ENCODE results near the gene KIF3C. TPM values are rescaled to one million over a fixed set of nuclear protein-coding genes. Genes with fewer than 3 reads are reported as not detected.
"Not testable (repeated sequence)": the region's sequence is repeated elsewhere in the genome, so short reads cannot be mapped to it uniquely, and the experiment has no call there.

Gene KIF3C
- total RNA-seq, 1 experiment from 2014 or later: 12.8 TPM

- H3F3A ChIP-seq (ENCODE audit: low read length, unreplicated experiment); H3K9ac ChIP-seq (ENCODE audit: low read length); H3K79me2 ChIP-seq (ENCODE audit: low read length); intact Hi-C loops (cut with micrococcal nuclease); H3K9me3 ChIP-seq (ENCODE audit: low read length); H3K27me3 ChIP-seq (ENCODE audit: low read length); DNase-seq; H3K27ac ChIP-seq (ENCODE audit: low read length); H3K4me3 ChIP-seq (ENCODE audit: low read length); H2AFZ ChIP-seq (ENCODE audit: low read length); CTCF ChIA-PET; H3K4me1 ChIP-seq (ENCODE audit: insufficient read depth, low read length); ATAC-seq; H3K36me3 ChIP-seq (ENCODE audit: low read depth, low read length); H3K4me2 ChIP-seq (ENCODE audit: low read length); H4K20me1 ChIP-seq (ENCODE audit: low read length); H3K9me2 ChIP-seq (replicated peaks; ENCODE audit: low read length); BruUV-seq (replicated peaks); POLR2A ChIA-PET (ENCODE audit: unreplicated experiment): not testable (repeated sequence)
These were observed 68.7 kb downstream of the KIF3C start for GRCh38 chr2:25913696-25913973.

- no TSS peak for BruUV-seq (replicated peaks)
- ATAC-seq: peak; percentile 45; the same call in 1 of the 2 replicates
These were observed 69.2 kb downstream of the KIF3C start for GRCh38 chr2:25912851-25913695.

DNA sequence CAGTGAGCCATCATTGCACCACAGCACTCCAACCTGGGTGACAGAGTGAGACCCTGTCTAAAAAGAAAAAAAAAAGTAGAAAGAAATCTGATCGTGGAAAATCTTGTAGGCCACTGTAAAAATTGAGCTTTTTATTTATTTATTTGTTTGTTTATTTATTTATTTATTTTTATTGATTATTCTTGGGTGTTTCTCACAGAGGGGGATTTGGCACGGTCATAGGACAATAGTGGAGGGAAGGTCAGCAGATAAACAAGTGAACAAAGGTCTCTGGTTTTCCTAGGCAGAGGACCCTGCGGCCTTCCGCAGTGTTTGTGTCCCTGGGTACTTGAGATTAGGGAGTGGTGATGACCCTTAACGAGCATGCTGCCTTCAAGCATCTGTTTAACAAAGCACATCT is 72.7 kb downstream of the KIF3C start:
- H3K79me2 ChIP-seq (ENCODE audit: low read length); intact Hi-C loops (cut with micrococcal nuclease); H3K4me1 ChIP-seq (ENCODE audit: insufficient read depth, low read length); H3F3A ChIP-seq (ENCODE audit: low read length, unreplicated experiment); H3K4me3 ChIP-seq (ENCODE audit: low read length); H3K9me2 ChIP-seq (replicated peaks; ENCODE audit: low read length); DNase-seq; ATAC-seq; H3K9ac ChIP-seq (ENCODE audit: low read length); POLR2A ChIA-PET (ENCODE audit: unreplicated experiment); H3K27ac ChIP-seq (ENCODE audit: low read length); H3K4me2 ChIP-seq (ENCODE audit: low read length); H3K9me3 ChIP-seq (ENCODE audit: low read length); H4K20me1 ChIP-seq (ENCODE audit: low read length); H3K36me3 ChIP-seq (ENCODE audit: low read depth, low read length); H3K27me3 ChIP-seq (ENCODE audit: low read length); H2AFZ ChIP-seq (ENCODE audit: low read length); BruUV-seq (replicated peaks); CTCF ChIA-PET: not testable (repeated sequence)

More at GRCh38 chr2:25912851-25913695, 69.2 kb downstream of the KIF3C start:
- no peak overlapping the region for H3K9ac ChIP-seq (ENCODE audit: low read length)
- no peaks in the 10 kb centered on the region for H3K9me2 ChIP-seq (replicated peaks; ENCODE audit: low read length)
- ChIA-PET POLR2A (ENCODE audit: unreplicated experiment) (no interaction called here), CTCF (no interaction called here)
- no peak overlapping the region for H3K4me2 ChIP-seq (ENCODE audit: low read length)
- no peaks in the 10 kb centered on the region for H3K36me3 ChIP-seq (ENCODE audit: low read depth, low read length)
- TF ChIP-seq EZH2phosphoT487 (IDR thresholded peaks at IDR 0.05; ENCODE audit: borderline replicate concordance, low read length) (no peak), CTCF (conservative IDR thresholded peaks at IDR 0.05; ENCODE audit: low read depth, low read length) (no peak), EZH2 (IDR thresholded peaks at IDR 0.05; ENCODE audit: low read length, unreplicated experiment) (no peak)
- no peaks in the 10 kb centered on the region for H3K9me3 ChIP-seq (ENCODE audit: low read length)
- H3K4me3 ChIP-seq (ENCODE audit: low read length): no peak overlapping the region
- no peaks in the 10 kb centered on the region for H3K4me1 ChIP-seq (ENCODE audit: insufficient read depth, low read length)
- no peak overlapping the region for H3K27ac ChIP-seq (ENCODE audit: low read length)
- peak; percentile 8 for DNase-seq
- H3F3A ChIP-seq (ENCODE audit: low read length, unreplicated experiment): no peaks in the 10 kb centered on the region
- intact Hi-C loops (cut with micrococcal nuclease): no loop called here
- H2AFZ ChIP-seq (ENCODE audit: low read length): peak overlapping the region; percentile 37; the same call in 1 of the 2 replicates
- no peaks in the 10 kb centered on the region for H4K20me1 ChIP-seq (ENCODE audit: low read length)
- H3K27me3 ChIP-seq (ENCODE audit: low read length): no peaks in the 10 kb centered on the region
- H3K79me2 ChIP-seq (ENCODE audit: low read length): no peaks in the 10 kb centered on the region

DNA sequence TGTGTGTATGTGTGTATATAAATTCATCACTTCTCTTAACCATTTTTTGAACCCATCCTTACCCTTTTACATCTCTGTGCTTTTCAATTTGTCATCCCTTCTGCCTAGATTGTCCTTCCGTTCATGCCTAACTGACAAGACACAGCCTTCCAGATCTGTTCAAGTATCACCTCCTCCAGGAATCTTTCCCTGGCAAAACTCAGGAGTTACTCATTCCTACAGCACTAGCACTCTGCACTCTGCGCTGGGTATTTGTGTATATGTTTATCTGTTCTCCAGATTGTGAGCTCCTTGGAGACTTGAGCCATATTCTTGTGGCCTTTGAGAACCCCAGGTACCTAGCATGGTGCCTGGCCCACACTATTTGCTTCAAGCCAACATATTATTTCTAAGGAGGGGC is 77.2 kb downstream of the KIF3C start:
- H3K27ac ChIP-seq (ENCODE audit: low read length): no peak overlapping the region
- DNase-seq (no peak), ATAC-seq (no peak)
- no peak overlapping the region for H3K9ac ChIP-seq (ENCODE audit: low read length)
- ChIA-PET CTCF (no interaction called here), POLR2A (ENCODE audit: unreplicated experiment) (no interaction called here)
- no peaks in the 10 kb centered on the region for H3K4me1 ChIP-seq (ENCODE audit: insufficient read depth, low read length)
- H2AFZ ChIP-seq (ENCODE audit: low read length): no peak overlapping the region
- no peaks in the 10 kb centered on the region for H3F3A ChIP-seq (ENCODE audit: low read length, unreplicated experiment)
- H3K4me3 ChIP-seq (ENCODE audit: low read length): no peak overlapping the region
- no peaks in the 10 kb centered on the region for H3K27me3 ChIP-seq (ENCODE audit: low read length)
- H3K9me3 ChIP-seq (ENCODE audit: low read length): no peaks in the 10 kb centered on the region
- intact Hi-C loops (cut with micrococcal nuclease): no loop called here
- TF ChIP-seq CTCF (conservative IDR thresholded peaks at IDR 0.05; ENCODE audit: low read depth, low read length) (no peak), EZH2 (IDR thresholded peaks at IDR 0.05; ENCODE audit: low read length, unreplicated experiment) (no peak), EZH2phosphoT487 (IDR thresholded peaks at IDR 0.05; ENCODE audit: borderline replicate concordance, low read length) (no peak)
- H3K9me2 ChIP-seq (replicated peaks; ENCODE audit: low read length): no peaks in the 10 kb centered on the region
- BruUV-seq (replicated peaks): no TSS peak
- H3K36me3 ChIP-seq (ENCODE audit: low read depth, low read length): no peaks in the 10 kb centered on the region
- no peaks in the 10 kb centered on the region for H3K79me2 ChIP-seq (ENCODE audit: low read length)
- no peaks in the 10 kb centered on the region for H4K20me1 ChIP-seq (ENCODE audit: low read length)
- no peak overlapping the region for H3K4me2 ChIP-seq (ENCODE audit: low read length)

All from PC-3 (cell line).